ENCODE data around the gene UGGT1.

- TF ChIP-seq CTCF (IDR thresholded peaks at IDR 0.05) (no peak), POLR2A (IDR thresholded peaks at IDR 0.05) (no peak)
Observed at GRCh38 chr2:128196026-128196425, 105.0 kb downstream of the UGGT1 start.
